Left lung (tissue), 14 donors: ENCODE data around the gene NIPAL4. TPM values are rescaled to one million over a fixed set of nuclear protein-coding genes. Genes with fewer than 3 reads are reported as not detected.
"Not testable (repeated sequence)": the region's sequence is repeated elsewhere in the genome, so short reads cannot be mapped to it uniquely, and the experiment has no call there.

ENCODE experiments used
- ATAC-seq: fragments of 200-7000 bp; cut with Tn5 transposase; one replicate; pipeline ENCODE4 v1.9.1; 2020; ENCODE audit warnings: moderate library complexity
- DNase-seq, 4 donors: peaks; one replicate each; pipeline ENCODE4 v3.0.0-alpha.2; 2013 to 2020
- H3K27ac ChIP-seq, 2 donors: fragments of 200-600 bp; sonication (generic) in 1 of 2; one replicate each; pipeline versions ENCODE4 v1.5.0 to v1.8.0; 2020 to 2021
- H3K27me3 ChIP-seq, 2 donors: fragments of 200-600 bp; sonication (generic) in 1 of 2; one replicate each; pipeline versions ENCODE4 v1.5.0 to v1.8.0; 2020 to 2021
- H3K36me3 ChIP-seq, 2 donors: fragments of 200-600 bp; sonication (generic) in 1 of 2; one replicate each; pipeline versions ENCODE4 v1.5.0 to v1.8.0; 2020 to 2021
- H3K4me1 ChIP-seq, 2 donors: fragments of 200-600 bp; one replicate each; pipeline ENCODE4 v1.8.0; 2021
- H3K4me3 ChIP-seq, 2 donors: fragments of 200-600 bp; sonication (generic) in 1 of 2; one replicate each; pipeline versions ENCODE4 v1.5.0 to v1.8.0; 2020 to 2021; ENCODE audit warnings: mild to moderate bottlenecking in 1 of 2
- H3K9me3 ChIP-seq, 2 donors: fragments of 200-600 bp; sonication (generic) in 1 of 2; one replicate each; pipeline versions ENCODE4 v1.5.0 to v1.8.0; 2020 to 2021
- CTCF ChIP-seq, 2 donors: fragments of 200-600 bp; sonication (generic) in 1 of 2; IDR thresholded peaks; one replicate each; pipeline versions ENCODE4 v1.5.0 to v1.8.0; 2021; ENCODE audit warnings: antibody characterized with exemption in 2 of 2
- intact Hi-C, 2 donors: fragments of 100-400 bp; cut with DNase I; formaldehyde crosslinking; loops; one replicate each; pipeline versions ENCODE4 v1.11.2 to v1.14.2; 2022
- long read RNA-seq, 12 donors: library from polyadenylated mRNA in 2 of 12; unstranded in 2 of 12; transcript quantifications; one replicate each; pipeline ENCODE4 v2.0.0 and lab custom pipeline, GENCODE V29; 2019 to 2026
- polyA plus RNA-seq, 6 donors: library from polyadenylated mRNA; unstranded; fragments of 120-200 nt; gene quantifications; one replicate each; pipeline ENCODE4 v1.2.1, GENCODE V29; 2013; ENCODE audit not compliant: insufficient read length in 6 of 6
- total RNA-seq, 2 donors: library from RNA; stranded (reverse); fragmentation: NEBNext Ultra II Directional; extraction: Animal tissue kit (Norgen Biotek cat#: 25700); gene quantifications; one replicate each; pipeline ENCODE4 v1.2.1, GENCODE V29; 2021
- donor health status: DM: no; HTN: yes; CAD: no.
- donor health status: DM: no; HTN: no; CAD: no.

Gene NIPAL4
- total RNA-seq (under 1 TPM; 0.06 to 0.39 TPM), polyA plus RNA-seq (under 1 TPM in 5 of 6 donors, not detected in 1; 0.08 to 0.22 (median 0.14) TPM)
- long read RNA-seq, donor 1, result 0 reads
- long read RNA-seq, donor 2, result 0 reads
- long read RNA-seq, donor 3, result 0 reads
- long read RNA-seq, donor 4, result 0 reads
- long read RNA-seq, donor 5, result 0 reads
- long read RNA-seq, donor 6, result 0 reads
- long read RNA-seq, donor 7, result 0 reads
- long read RNA-seq, donor 8, result 0 reads
- long read RNA-seq, donor 9, result 0 reads
- long read RNA-seq, donor 10, result 0 reads
- long read RNA-seq, donor 11, partial matches to known transcripts, result 0 of 2 reads
- long read RNA-seq, donor 11, other reads (novel, unspliced or antisense), result 0 of 2 reads
- long read RNA-seq, donor 12, result 0 reads

- H3K36me3 ChIP-seq, result no peaks in the 10 kb centered on the region
- peak within 1 kb of the TSS; percentile 25 to 31 for H3K4me3 ChIP-seq
- no peak within 1 kb of the TSS for H3K27ac ChIP-seq
- no peaks in the 10 kb centered on the region for H3K9me3 ChIP-seq
- peaks cover 18 to 47% of the 10 kb centered on the region in 2 donors for H3K27me3 ChIP-seq
- no peak for TF ChIP-seq CTCF (IDR thresholded peaks at IDR 0.05)
- peaks cover 7 to 20% of the 10 kb centered on the region in 2 donors for H3K4me1 ChIP-seq
- intact Hi-C loops, result no loop called here
- DNase-seq, result peak in 1 of 4 donors; percentile 82
- ATAC-seq, result peak; percentile 39
Measured at GRCh38 chr5:157459715-157460599, at the start of gene NIPAL4. Gene NIPAL4, plus strand, starts transcription at chr5:157460213. Its CDS starts 108 bp downstream, at chr5:157460321.

- no peak for TF ChIP-seq CTCF (IDR thresholded peaks at IDR 0.05)
- H3K27ac ChIP-seq, result no peak overlapping the region
- intact Hi-C loops, result no loop called here
- no peaks in the 10 kb centered on the region for H3K4me1 ChIP-seq
- no peak for DNase-seq
- H3K36me3 ChIP-seq, result no peaks in the 10 kb centered on the region
- peaks cover 0 to 8% of the 10 kb centered on the region in 2 donors for H3K9me3 ChIP-seq
- no peaks in the 10 kb centered on the region for H3K27me3 ChIP-seq
- H3K4me3 ChIP-seq, result no peak overlapping the region
- no peak for ATAC-seq
Measured at GRCh38 chr5:157415838-157416237, 44.2 kb upstream of the NIPAL4 start.

DNA sequence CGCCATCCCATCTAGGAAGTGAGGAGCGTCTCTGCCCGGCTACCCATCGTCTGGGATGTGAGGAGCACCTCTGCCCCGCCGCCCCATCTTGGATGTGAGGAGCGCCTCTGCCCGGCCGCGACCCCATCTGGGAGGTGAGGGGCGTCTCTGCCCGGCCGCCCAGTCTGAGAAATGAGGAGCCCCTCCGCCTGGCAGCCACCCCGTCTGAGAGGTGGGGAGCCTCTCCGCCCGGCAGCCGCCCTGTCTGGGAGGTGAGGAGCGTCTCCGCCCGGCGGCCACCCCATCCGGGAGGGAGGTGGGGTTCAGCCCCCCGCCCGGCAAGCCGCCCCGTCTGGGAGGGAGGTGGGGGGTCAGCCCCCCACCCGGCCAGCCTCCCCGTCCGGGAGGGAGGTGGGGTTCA lies 40.5 kb upstream of the NIPAL4 start:
- H3K4me3 ChIP-seq, intact Hi-C loops, H3K27me3 ChIP-seq, H3K9me3 ChIP-seq, H3K4me1 ChIP-seq, H3K27ac ChIP-seq, ATAC-seq, H3K36me3 ChIP-seq: not testable (repeated sequence)
- DNase-seq, result peak in 1 of 4 donors; percentile 76

DNA sequence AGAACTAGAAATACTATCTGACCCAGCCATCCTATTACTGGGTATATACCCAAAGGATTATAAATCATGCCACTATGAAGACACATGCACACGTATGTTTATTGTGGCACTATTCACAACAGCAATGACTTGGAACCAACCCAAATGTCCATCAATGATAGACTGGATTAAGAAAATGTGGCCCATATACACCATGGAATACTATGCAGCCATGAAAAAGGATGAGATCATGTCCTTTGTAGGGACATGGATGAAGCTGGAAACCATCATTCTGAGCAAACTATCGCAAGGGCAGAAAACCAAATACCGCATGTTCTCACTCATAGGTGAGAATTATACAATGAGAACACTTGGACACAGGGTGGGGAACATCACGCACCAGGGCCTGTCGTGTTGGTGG lies 30.1 kb upstream of the NIPAL4 start:
- H3K9me3 ChIP-seq, H3K27me3 ChIP-seq, H3K36me3 ChIP-seq, intact Hi-C loops, H3K27ac ChIP-seq, H3K4me1 ChIP-seq, DNase-seq, ATAC-seq, H3K4me3 ChIP-seq: not testable (repeated sequence)

- Histone ChIP-seq H3K27ac (no peak overlapping the region), H3K9me3 (no peaks in the 10 kb centered on the region), H3K4me3 (no peak overlapping the region), H3K4me1 (no peaks in the 10 kb centered on the region), H3K27me3 (no peaks in the 10 kb centered on the region), H3K36me3 (no peaks in the 10 kb centered on the region)
- peak in 1 of 2 donors; percentile 32 for TF ChIP-seq CTCF (IDR thresholded peaks at IDR 0.05)
- DNase-seq (peak in 2 of 4 donors; percentile 39 to 58), ATAC-seq (peak; percentile 91)
- intact Hi-C loops, result no loop called here
Measured at GRCh38 chr5:157431544-157432200, 28.3 kb upstream of the NIPAL4 start.
